Mesodermal cell (in vitro differentiated cells): Measurements from ENCODE around the gene SND1.

Experiments used
- H3K27ac ChIP-seq: 2 replicates; pipeline ENCODE4 v1.7.0; 2013; ENCODE audit warnings: mild to moderate bottlenecking, low read depth, low read length, moderate library complexity; ENCODE audit not compliant: severe bottlenecking
- H3K36me3 ChIP-seq: 2 replicates; pipeline ENCODE4 v1.7.1; 2013; ENCODE audit warnings: mild to moderate bottlenecking, low read length, moderate library complexity; ENCODE audit not compliant: control insufficient read depth, insufficient read depth
- H3K4me1 ChIP-seq: one replicate; pipeline ENCODE4 v1.7.1; 2013; ENCODE audit warnings: mild to moderate bottlenecking, low read length; ENCODE audit not compliant: insufficient read depth, control insufficient read depth, poor library complexity, severe bottlenecking
- H3K4me3 ChIP-seq: 2 replicates; pipeline ENCODE4 v1.7.0; 2013; ENCODE audit warnings: low read length, control low read depth, mild to moderate bottlenecking; ENCODE audit not compliant: insufficient read depth, poor library complexity, severe bottlenecking; ENCODE audit errors: extremely low read depth
- H3K9me3 ChIP-seq: 2 replicates; pipeline ENCODE4 v1.7.1; 2013; ENCODE audit warnings: mild to moderate bottlenecking, low read length, moderate library complexity; ENCODE audit not compliant: control insufficient read depth
- WGBS, 2 experiments: methylation state at CpG; one replicate each; pipeline ENCODE4 v1.1.5; 2013; ENCODE audit warnings: missing lambda C conversion rate in 2 of 2; ENCODE audit not compliant: insufficient coverage in 2 of 2; 5-methylcytosine and 5-hydroxymethylcytosine counted together

SND1 gene

DNA sequence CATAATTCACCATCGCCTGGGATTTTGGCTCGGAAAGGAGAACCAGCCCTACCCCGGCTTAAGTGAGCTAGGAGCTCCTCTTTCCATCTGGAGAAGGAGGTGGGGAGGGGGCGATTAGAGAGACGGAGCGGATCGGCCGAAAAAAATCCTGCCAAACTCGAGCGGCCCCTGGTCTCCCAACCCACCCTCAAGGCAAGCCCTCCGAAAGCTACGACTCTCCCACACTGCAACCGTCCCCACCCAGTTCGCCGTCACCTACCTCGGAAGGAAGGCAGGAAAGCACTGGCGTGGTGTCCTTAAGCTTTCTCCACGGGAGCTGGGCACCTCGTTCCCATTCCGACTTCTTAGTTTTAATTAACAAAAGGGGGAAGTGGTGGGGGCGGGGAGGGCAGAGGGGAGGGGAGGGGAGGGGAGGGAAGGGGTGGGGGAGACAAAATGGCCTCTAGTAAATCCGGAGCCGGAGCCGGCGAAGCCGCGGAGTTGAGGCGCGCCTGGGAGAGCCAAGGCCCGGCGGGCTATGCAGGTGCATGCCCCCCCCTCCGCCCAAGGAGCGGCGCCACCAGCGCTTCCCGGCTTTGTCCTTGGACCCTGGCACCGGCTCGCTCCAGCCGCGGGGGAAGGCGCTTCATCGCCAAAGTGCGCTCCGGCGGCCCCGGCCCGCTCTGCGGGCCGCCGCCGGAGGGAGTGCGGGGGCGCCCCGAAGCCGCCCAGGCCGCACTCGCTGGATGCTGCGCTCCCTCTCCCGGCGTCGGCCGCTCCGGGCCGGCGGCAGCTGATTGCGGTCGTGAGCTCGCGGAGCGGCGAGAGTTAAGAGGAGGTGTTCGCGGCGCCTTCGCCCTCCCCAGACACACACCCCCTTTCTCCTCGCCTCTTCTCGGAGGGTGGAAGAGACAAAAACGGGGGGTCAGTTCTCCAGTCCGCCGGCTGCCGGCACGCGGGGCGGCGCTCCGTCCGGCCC lies 378.9 kb downstream of the SND1 start, which contains the start of gene LRRC4:
LRRC4 (minus strand) TSS at position 784 of the 958 bp plus-strand sequence. CDS start 797 bp downstream, outside the sequence.
- Histone ChIP-seq H3K27ac (peak within 1 kb of the TSS; percentile 81), H3K4me1 (peaks cover 30% of the 10 kb centered on the region), H3K4me3 (peak within 1 kb of the TSS; percentile 55), H3K36me3 (peaks cover 29% of the 10 kb centered on the region), H3K9me3 (no peaks in the 10 kb centered on the region)
- 2 to 3% methylated on average over 40 to 41 of the region's 87 CpGs for WGBS, 2 experiments

DNA sequence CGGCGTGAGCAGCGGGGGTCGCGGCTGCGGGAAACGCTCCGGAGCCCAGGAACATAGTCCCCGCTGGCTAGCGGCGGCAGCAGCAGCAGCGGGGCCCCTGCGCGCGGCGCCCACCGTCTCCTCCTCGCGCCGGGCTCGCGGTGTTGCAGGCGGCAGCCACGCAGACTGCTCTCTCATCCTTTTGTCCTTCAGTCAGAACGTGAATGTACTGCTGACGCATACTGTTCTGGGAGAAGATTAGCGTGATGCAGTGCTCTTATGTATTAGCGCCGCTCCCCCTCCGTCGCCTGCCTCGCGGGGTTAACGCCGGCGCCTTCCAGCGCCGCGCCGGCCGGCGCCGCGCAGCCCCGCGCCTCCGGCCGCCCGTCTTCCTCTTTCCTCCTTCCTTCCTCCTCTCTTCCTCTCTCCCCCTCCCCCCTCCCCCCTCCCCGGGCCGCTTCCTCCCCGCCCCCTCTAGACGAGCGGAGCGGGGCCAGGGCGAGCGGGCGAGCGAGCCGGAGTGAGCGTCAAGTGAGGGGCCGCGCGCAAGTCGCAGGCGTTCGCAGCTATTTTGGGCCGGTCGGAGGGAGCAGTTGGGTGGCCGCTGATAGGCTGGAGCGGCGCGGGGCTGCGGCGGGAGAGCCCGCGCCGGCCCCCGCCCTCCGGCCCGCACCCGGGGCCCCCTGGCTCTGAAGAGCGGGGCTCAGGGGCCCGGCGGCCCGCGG lies 380.1 kb downstream of the SND1 start:
- Histone ChIP-seq H3K36me3 (peaks cover 20% of the 10 kb centered on the region), H3K4me3 (peak overlapping the region; percentile 40), H3K9me3 (no peaks in the 10 kb centered on the region), H3K4me1 (peaks cover 23% of the 10 kb centered on the region), H3K27ac (peak overlapping the region; percentile 81)
- WGBS, 2 experiments, result 0% methylated on average over 49 to 62 of the region's 87 CpGs

- H3K4me3 ChIP-seq, result peak overlapping the region; percentile 40
- H3K27ac ChIP-seq, result peak overlapping the region; percentile 81
- WGBS, 2 experiments, result 5 to 10% methylated on average over 30 to 37 of the region's 41 CpGs
- H3K36me3 ChIP-seq, result peaks cover 20% of the 10 kb centered on the region
- H3K4me1 ChIP-seq, result peaks cover 19% of the 10 kb centered on the region
- H3K9me3 ChIP-seq, result no peaks in the 10 kb centered on the region
These were observed 380.7 kb downstream of the SND1 start for GRCh38 chr7:128032605-128033235.

- Histone ChIP-seq H3K9me3 (no peaks in the 10 kb centered on the region), H3K36me3 (peaks cover 17% of the 10 kb centered on the region), H3K4me3 (peak overlapping the region; percentile 40), H3K27ac (no peak overlapping the region), H3K4me1 (peaks cover 14% of the 10 kb centered on the region)
- 78 to 84% methylated on average over 7 to 9 of the region's 9 CpGs for WGBS, 2 experiments
These were observed 381.3 kb downstream of the SND1 start for GRCh38 chr7:128033246-128033645.

GRCh38 chr7:128034825-128035224 lies 382.8 kb downstream of the SND1 start:
- 100% methylated on average over 1 of the region's 2 CpGs for WGBS, 2 experiments
- no peaks in the 10 kb centered on the region for H3K9me3 ChIP-seq
- H3K36me3 ChIP-seq, result peaks cover under 1% of the 10 kb centered on the region
- H3K4me1 ChIP-seq, result peaks cover 8% of the 10 kb centered on the region
- no peak overlapping the region for H3K27ac ChIP-seq
- H3K4me3 ChIP-seq, result no peak overlapping the region

DNA sequence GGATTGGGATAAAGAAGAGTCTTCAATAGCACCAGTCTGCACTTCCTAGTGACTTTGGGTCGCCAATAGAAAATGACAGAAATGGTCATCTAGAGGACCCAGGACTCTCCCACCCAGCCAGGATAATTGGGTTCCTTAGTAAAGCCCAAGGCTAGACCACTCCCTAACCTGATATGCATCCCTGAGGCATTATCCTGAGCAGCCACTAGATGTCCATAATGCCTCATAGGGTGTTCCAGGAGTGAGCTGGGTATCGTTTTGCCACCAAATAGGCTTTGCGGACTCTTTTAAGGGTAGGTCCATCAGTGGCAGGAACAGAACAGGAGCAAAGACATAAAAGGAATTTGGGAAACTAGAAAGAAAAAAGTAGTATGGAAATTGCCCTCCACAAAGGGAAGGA lies 383.7 kb downstream of the SND1 start:
- H3K9me3 ChIP-seq, result no peaks in the 10 kb centered on the region
- H3K4me3 ChIP-seq, result no peak overlapping the region
- peaks cover 8% of the 10 kb centered on the region for H3K4me1 ChIP-seq
- no peaks in the 10 kb centered on the region for H3K36me3 ChIP-seq
- 62 to 69% methylated on average over 2 to 3 of the region's 3 CpGs for WGBS, 2 experiments
- no peak overlapping the region for H3K27ac ChIP-seq

DNA sequence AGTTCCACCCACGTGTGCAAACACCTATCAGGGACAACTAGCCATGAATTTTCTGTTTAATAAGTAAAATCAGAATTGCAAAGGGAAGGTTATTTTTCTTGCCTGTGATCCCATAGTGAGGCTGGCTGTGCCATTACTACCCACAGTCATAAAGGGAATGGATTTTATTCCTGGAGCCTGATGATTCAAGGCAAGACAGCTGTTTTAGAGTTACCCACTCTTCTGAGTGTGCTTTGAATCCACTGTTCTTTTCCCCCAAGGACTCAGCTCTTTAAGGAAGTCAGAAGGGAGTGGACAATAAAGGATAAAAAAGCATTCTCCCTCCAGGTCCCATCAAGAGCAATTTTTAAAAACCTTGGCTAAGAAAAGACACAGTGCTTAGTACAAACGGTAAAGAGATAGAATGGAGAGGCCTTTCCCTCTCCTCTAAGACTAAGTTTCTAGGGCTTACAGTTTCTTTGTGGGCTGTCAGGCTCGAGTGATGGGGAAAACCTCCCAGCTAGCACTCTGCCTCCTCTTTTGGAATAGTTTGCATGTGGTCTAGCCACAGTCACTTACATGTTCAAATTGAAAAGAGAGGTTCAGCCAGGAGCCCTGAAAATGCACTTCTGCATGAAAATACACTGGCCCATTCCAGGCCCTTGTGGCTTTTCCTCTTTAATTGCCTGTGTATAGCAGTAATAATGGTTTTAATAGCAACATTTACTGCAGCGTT lies 384.4 kb downstream of the SND1 start:
- Histone ChIP-seq H3K9me3 (no peaks in the 10 kb centered on the region), H3K36me3 (no peaks in the 10 kb centered on the region), H3K4me1 (peaks cover 8% of the 10 kb centered on the region), H3K4me3 (no peak overlapping the region), H3K27ac (no peak overlapping the region)
- 75 to 100% methylated on average over 1 to 3 of the region's 4 CpGs for WGBS, 2 experiments

DNA sequence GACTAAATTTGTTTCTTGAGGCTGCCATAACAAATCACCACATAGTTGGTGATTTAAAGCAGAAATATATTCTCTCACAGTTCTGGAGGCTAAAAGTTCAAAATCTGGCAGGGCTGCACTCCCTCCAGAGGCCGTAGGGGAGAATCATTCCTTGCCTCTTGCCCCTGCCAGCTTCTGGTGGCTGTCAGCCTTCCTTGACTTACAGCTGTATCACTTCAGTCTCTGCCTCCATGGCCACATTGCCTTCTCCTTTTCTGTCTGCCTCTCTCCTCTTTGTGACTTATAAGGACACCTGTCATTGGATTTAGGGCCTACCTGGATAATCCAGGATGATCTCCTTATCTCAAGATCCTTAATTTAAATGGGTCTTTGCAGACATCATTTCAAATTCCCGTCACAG lies 385.1 kb downstream of the SND1 start:
- H3K36me3 ChIP-seq, result peaks cover 5% of the 10 kb centered on the region
- no peak overlapping the region for H3K4me3 ChIP-seq
- H3K27ac ChIP-seq, result no peak overlapping the region
- H3K9me3 ChIP-seq, result no peaks in the 10 kb centered on the region
- WGBS, 2 experiments, result 92 to 94% methylated on average over 2 of the region's 2 CpGs
- H3K4me1 ChIP-seq, result peaks cover 8% of the 10 kb centered on the region

GRCh38 chr7:128037880-128038619 lies 386.1 kb downstream of the SND1 start:
- Histone ChIP-seq H3K4me1 (peaks cover 3% of the 10 kb centered on the region), H3K36me3 (peaks cover 11% of the 10 kb centered on the region), H3K27ac (no peak overlapping the region), H3K4me3 (no peak overlapping the region), H3K9me3 (no peaks in the 10 kb centered on the region)
- WGBS, 2 experiments, result 100% methylated on average over 3 of the region's 8 CpGs; no CpG with 5 or more reads in 1 of the 2 experiments
